Natural killer cell (primary cell): ENCODE results near the gene CDH8. TPM values are rescaled to one million over a fixed set of nuclear protein-coding genes. Genes with fewer than 3 reads are reported as not detected.

Experiments used
- ATAC-seq, 3 donors: fragments of 150-1000 bp in 2 of 3; fragments of 200-7000 bp in 1 of 3; cut with Tn5 transposase; 1 replicate in 1 of 3; 2 replicates in 2 of 3; pipeline ENCODE4 v1.10.0; 2021; ENCODE audit warnings: mild to moderate bottlenecking in 2 of 3, moderate library complexity in 2 of 3
- DNase-seq, 2 donors: peaks; one replicate each; pipeline versions ENCODE4 v3.0.0 to v3.0.0-alpha.2; 2013 to 2021; ENCODE audit warnings: mixed read lengths in 1 of 2
- H3K27ac ChIP-seq: one replicate; pipeline ENCODE4 v1.5.1; 2013; ENCODE audit warnings: mild to moderate bottlenecking, low read length
- H3K27me3 ChIP-seq: one replicate; pipeline ENCODE4 v1.6.1; 2013; ENCODE audit warnings: low read length; ENCODE audit not compliant: control insufficient read depth, insufficient read depth
- H3K36me3 ChIP-seq: one replicate; pipeline ENCODE4 v1.6.1; 2013; ENCODE audit warnings: low read length; ENCODE audit not compliant: control insufficient read depth, insufficient read depth
- H3K4me1 ChIP-seq: one replicate; pipeline ENCODE4 v1.6.1; 2013; ENCODE audit warnings: low read length; ENCODE audit not compliant: control insufficient read depth, insufficient read depth
- H3K4me3 ChIP-seq: one replicate; pipeline ENCODE4 v1.5.1; 2013; ENCODE audit warnings: low read length
- H3K9me3 ChIP-seq: one replicate; pipeline ENCODE4 v1.6.1; 2013; ENCODE audit warnings: low read length; ENCODE audit not compliant: control insufficient read depth, insufficient read depth
- H3K27ac Mint-ChIP-seq, 2 donors: one replicate each; pipeline ENCODE4 v1.8.0; 2022; ENCODE audit warnings: mild to moderate bottlenecking in 2 of 2, mixed read lengths in 2 of 2, moderate library complexity in 1 of 2
- H3K27me3 Mint-ChIP-seq, 2 donors: one replicate each; pipeline ENCODE4 v1.8.0; 2022; ENCODE audit warnings: low read depth in 2 of 2, mixed read lengths in 2 of 2
- H3K36me3 Mint-ChIP-seq: one replicate; pipeline ENCODE4 v1.8.0; 2022; ENCODE audit warnings: mixed read lengths
- H3K4me1 Mint-ChIP-seq, 2 donors: one replicate each; pipeline ENCODE4 v1.8.0; 2022; ENCODE audit warnings: mixed read lengths in 2 of 2
- H3K4me3 Mint-ChIP-seq: one replicate; pipeline ENCODE4 v1.8.0; 2022; ENCODE audit warnings: mild to moderate bottlenecking, moderate library complexity, mixed read lengths
- H3K9me3 Mint-ChIP-seq, 2 donors: one replicate each; pipeline ENCODE4 v1.8.0; 2022; ENCODE audit warnings: mixed read lengths in 2 of 2
- CTCF ChIP-seq: fragments of 200-600 bp; IDR thresholded peaks from one replicate; pipeline ENCODE4 v1.8.0; 2022; ENCODE audit warnings: antibody characterized with exemption
- WGBS: methylation state at CpG from one replicate; pipeline ENCODE4 v1.1.7; 2013; ENCODE audit warnings: missing lambda C conversion rate; ENCODE audit not compliant: insufficient coverage; 5-methylcytosine and 5-hydroxymethylcytosine counted together
- intact Hi-C: fragments of 100-400 bp; cut with micrococcal nuclease; formaldehyde crosslinking; loops from one replicate; pipeline ENCODE4 v1.14.2; 2022
- total RNA-seq, 4 donors: library from RNA; stranded (reverse); fragments of 120-200 nt in 1 of 4; gene quantifications; one replicate each; pipeline versions ENCODE4 v1.2.3 to v1.2.4, GENCODE V29; 2013 to 2022

The CDH8 gene
- total RNA-seq, 3 donors from 2014 or later (not counting 1 experiment from before 2014, with no cell fraction given) = not detected

- intact Hi-C loops = no loop called here
- H3K9me3 Mint-ChIP-seq = peaks cover 19 to 26% of the 10 kb centered on the region in 2 donors
- H3K27me3 ChIP-seq = no peaks in the 10 kb centered on the region
- no peak overlapping the region for H3K27ac Mint-ChIP-seq
- H3K36me3 ChIP-seq = no peaks in the 10 kb centered on the region
- 62% methylated on average over 1 of the region's 1 CpG for WGBS
- H3K36me3 Mint-ChIP-seq = peaks cover 9% of the 10 kb centered on the region
- H3K27me3 Mint-ChIP-seq = no peaks in the 10 kb centered on the region
- no peak overlapping the region for H3K4me3 ChIP-seq
- H3K4me1 Mint-ChIP-seq = no peaks in the 10 kb centered on the region
- DNase-seq (no peak), ATAC-seq (no peak)
- H3K27ac ChIP-seq = no peak overlapping the region
- no peaks in the 10 kb centered on the region for H3K4me1 ChIP-seq
- no peak for TF ChIP-seq CTCF
- H3K9me3 ChIP-seq = no peaks in the 10 kb centered on the region
- no peak overlapping the region for H3K4me3 Mint-ChIP-seq
These were observed 355.1 kb downstream of the CDH8 start for GRCh38 chr16:61681124-61681523.

GRCh38 chr16:61678182-61678581 lies 358.1 kb downstream of the CDH8 start:
- no peaks in the 10 kb centered on the region for H3K9me3 ChIP-seq
- no peaks in the 10 kb centered on the region for H3K27me3 Mint-ChIP-seq
- H3K4me3 ChIP-seq = no peak overlapping the region
- H3K36me3 ChIP-seq = no peaks in the 10 kb centered on the region
- no peaks in the 10 kb centered on the region for H3K27me3 ChIP-seq
- 84% methylated on average over 2 of the region's 3 CpGs for WGBS
- intact Hi-C loops = no loop called here
- peaks cover 14 to 20% of the 10 kb centered on the region in 2 donors for H3K9me3 Mint-ChIP-seq
- H3K36me3 Mint-ChIP-seq = peaks cover 9% of the 10 kb centered on the region
- DNase-seq (no peak), ATAC-seq (no peak)
- no peaks in the 10 kb centered on the region for H3K4me1 ChIP-seq
- no peak overlapping the region for H3K27ac ChIP-seq
- H3K4me3 Mint-ChIP-seq = no peak overlapping the region
- no peaks in the 10 kb centered on the region for H3K4me1 Mint-ChIP-seq
- TF ChIP-seq CTCF = no peak
- no peak overlapping the region for H3K27ac Mint-ChIP-seq

GRCh38 chr16:61677776-61678175 lies 358.5 kb downstream of the CDH8 start:
- Histone ChIP-seq H3K27me3 (no peaks in the 10 kb centered on the region), H3K36me3 (no peaks in the 10 kb centered on the region), H3K27ac (no peak overlapping the region), H3K4me3 (no peak overlapping the region), H3K4me1 (no peaks in the 10 kb centered on the region), H3K9me3 (no peaks in the 10 kb centered on the region)
- Mint-ChIP-seq H3K9me3 (peaks cover 14 to 23% of the 10 kb centered on the region in 2 donors), H3K27me3 (no peaks in the 10 kb centered on the region), H3K4me3 (no peak overlapping the region), H3K36me3 (peaks cover 9% of the 10 kb centered on the region), H3K4me1 (no peaks in the 10 kb centered on the region), H3K27ac (no peak overlapping the region)
- DNase-seq (no peak), ATAC-seq (no peak)
- 45% methylated on average over 5 of the region's 5 CpGs for WGBS
- intact Hi-C loops = no loop called here
- TF ChIP-seq CTCF = no peak

GRCh38 chr16:61676740-61677139 lies 359.5 kb downstream of the CDH8 start:
- Mint-ChIP-seq H3K4me3 (no peak overlapping the region), H3K4me1 (no peaks in the 10 kb centered on the region), H3K36me3 (peaks cover 9% of the 10 kb centered on the region), H3K27ac (no peak overlapping the region), H3K27me3 (no peaks in the 10 kb centered on the region), H3K9me3 (peaks cover 14 to 23% of the 10 kb centered on the region in 2 donors)
- DNase-seq (no peak), ATAC-seq (no peak)
- Histone ChIP-seq H3K27me3 (no peaks in the 10 kb centered on the region), H3K36me3 (no peaks in the 10 kb centered on the region), H3K27ac (no peak overlapping the region), H3K4me1 (no peaks in the 10 kb centered on the region), H3K9me3 (no peaks in the 10 kb centered on the region), H3K4me3 (no peak overlapping the region)
- no CpG with 5 or more reads among the region's 2 CpGs for WGBS
- TF ChIP-seq CTCF = no peak
- intact Hi-C loops = no loop called here
